Central memory CD8-positive, alpha-beta T cell (primary cell): Measurements from ENCODE around the gene PIAS4.

Experiments
- ATAC-seq: fragments of 150-1000 bp; cut with Tn5 transposase; replicated peaks from 2 replicates; pipeline ENCODE4 v1.10.0; 2022; ENCODE audit warnings: mild to moderate bottlenecking, moderate FRiP score, moderate number of reproducible peaks; ENCODE audit not compliant: poor library complexity, severe bottlenecking; ENCODE audit errors: extremely low read depth
- DNase-seq, 2 donors: peaks; one replicate each; pipeline ENCODE4 v3.0.0; 2021; ENCODE audit warnings: low spot score in 2 of 2
- H3K27ac Mint-ChIP-seq: one replicate; pipeline ENCODE4 v1.8.0; 2022; ENCODE audit warnings: low read depth, mild to moderate bottlenecking, moderate library complexity, mixed read lengths
- H3K27me3 Mint-ChIP-seq: one replicate; pipeline ENCODE4 v1.8.0; 2022; ENCODE audit warnings: mixed read lengths
- H3K36me3 Mint-ChIP-seq: one replicate; pipeline ENCODE4 v1.8.0; 2022; ENCODE audit warnings: mild to moderate bottlenecking, moderate library complexity, mixed read lengths; ENCODE audit not compliant: insufficient read depth
- H3K4me1 Mint-ChIP-seq: one replicate; pipeline ENCODE4 v1.8.0; 2022; ENCODE audit warnings: mixed read lengths
- H3K4me3 Mint-ChIP-seq: one replicate; pipeline ENCODE4 v1.8.0; 2022; ENCODE audit warnings: mild to moderate bottlenecking, moderate library complexity, mixed read lengths
- H3K9me3 Mint-ChIP-seq: one replicate; pipeline ENCODE4 v1.8.0; 2022; ENCODE audit warnings: mixed read lengths

PIAS4 gene

DNA sequence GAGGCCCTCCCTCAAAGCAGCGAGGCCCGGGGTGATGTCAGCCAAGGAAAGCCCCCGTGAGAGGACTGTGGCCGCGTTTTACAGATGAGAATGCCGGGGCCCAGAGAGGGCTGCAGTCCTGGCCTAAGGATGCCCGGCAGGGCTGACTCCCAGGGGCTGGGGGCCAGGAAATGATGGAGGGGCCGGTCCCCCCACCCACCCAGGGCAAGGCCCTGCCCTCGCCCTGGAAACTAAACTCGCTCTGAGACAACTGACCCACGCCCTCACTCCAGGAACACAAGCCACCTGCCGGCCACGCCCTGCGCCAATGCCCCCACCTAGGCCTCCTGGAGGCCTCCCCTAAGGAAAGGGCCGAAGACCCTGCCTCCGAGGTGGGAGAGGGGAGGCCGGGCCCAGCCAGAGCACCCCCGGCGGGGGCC is 51.9 kb downstream of the PIAS4 start:
- DNase-seq (no peak), ATAC-seq (no peak)
- Mint-ChIP-seq H3K27ac (peak overlapping the region; percentile 91), H3K4me1 (peaks cover 36% of the 10 kb centered on the region), H3K36me3 (peaks cover 59% of the 10 kb centered on the region), H3K27me3 (no peaks in the 10 kb centered on the region), H3K9me3 (no peaks in the 10 kb centered on the region), H3K4me3 (peak overlapping the region; percentile 86)

DNA sequence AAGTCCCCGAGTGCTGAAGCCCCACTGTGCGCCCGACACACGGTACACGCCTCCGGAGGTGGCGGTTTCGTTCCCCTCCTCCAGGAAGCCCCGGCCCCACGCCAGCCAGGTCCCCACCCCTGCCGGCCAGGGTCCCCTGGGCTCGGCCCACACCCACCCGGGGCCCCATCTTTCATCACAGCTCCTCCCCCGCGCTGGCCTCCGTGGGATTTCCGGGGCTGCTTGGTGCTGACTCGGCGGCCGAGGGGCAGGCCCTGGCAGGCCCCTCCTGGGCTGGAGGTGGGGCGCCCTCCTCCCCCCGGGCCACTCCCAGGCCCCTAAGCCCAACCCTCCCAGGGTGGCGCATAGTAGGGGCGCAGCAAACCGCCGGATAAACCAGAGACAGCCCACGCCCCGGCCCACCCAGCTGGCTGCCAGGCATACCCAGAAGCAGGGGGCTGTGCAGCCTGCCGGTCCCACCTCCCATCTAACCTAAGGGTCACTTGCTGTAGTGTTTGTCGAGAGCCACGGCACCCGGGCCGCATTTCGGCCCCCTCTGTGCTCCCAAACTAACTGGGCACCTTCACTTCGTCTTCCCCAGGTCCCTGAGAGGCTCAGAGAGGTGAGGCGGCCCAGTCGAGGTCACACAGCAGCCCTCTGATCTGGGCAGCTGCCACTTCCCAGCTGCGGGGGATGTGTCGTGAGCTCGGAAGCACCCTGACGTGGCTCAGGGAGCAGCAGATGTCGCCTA is 52.5 kb downstream of the PIAS4 start:
- Mint-ChIP-seq H3K4me1 (peaks cover 36% of the 10 kb centered on the region), H3K9me3 (no peaks in the 10 kb centered on the region), H3K4me3 (peak overlapping the region; percentile 86), H3K27ac (peak overlapping the region; percentile 91), H3K36me3 (peaks cover 56% of the 10 kb centered on the region), H3K27me3 (no peaks in the 10 kb centered on the region)
- DNase-seq = peak; percentile 61 to 74
- ATAC-seq = peak; percentile 68

DNA sequence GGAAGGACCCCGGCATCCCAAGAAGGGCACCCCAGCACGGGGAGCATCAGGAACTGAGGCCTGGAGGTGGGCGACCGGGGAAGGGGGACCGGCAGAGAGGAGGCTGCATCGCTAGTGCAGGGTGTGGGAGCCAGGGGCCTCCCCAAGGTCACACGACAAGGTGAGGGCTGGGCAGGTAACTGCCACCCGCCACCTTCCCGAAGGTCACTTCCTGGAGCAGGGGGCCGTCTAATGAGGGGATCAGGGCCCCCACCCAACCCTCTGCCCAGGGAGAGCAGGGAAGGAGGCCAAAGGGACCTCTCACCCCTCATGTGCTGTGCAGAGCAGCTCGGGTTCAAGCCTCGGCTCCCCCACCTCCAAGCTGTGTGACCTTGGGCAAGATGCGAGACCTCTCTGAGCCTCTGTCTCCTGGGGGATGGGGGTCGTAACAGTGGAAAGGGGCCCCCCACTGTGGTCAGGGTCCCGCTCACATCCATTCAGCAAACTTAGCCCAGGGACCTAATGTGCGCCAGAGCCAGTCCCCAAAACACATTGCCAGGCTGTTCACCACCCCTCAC is 53.2 kb downstream of the PIAS4 start:
- peaks cover 36% of the 10 kb centered on the region for H3K4me1 Mint-ChIP-seq
- H3K36me3 Mint-ChIP-seq = peaks cover 51% of the 10 kb centered on the region
- no peaks in the 10 kb centered on the region for H3K27me3 Mint-ChIP-seq
- peak overlapping the region; percentile 91 for H3K27ac Mint-ChIP-seq
- H3K9me3 Mint-ChIP-seq = no peaks in the 10 kb centered on the region
- ATAC-seq (no peak), DNase-seq (no peak)
- H3K4me3 Mint-ChIP-seq = peak overlapping the region; percentile 86

DNA sequence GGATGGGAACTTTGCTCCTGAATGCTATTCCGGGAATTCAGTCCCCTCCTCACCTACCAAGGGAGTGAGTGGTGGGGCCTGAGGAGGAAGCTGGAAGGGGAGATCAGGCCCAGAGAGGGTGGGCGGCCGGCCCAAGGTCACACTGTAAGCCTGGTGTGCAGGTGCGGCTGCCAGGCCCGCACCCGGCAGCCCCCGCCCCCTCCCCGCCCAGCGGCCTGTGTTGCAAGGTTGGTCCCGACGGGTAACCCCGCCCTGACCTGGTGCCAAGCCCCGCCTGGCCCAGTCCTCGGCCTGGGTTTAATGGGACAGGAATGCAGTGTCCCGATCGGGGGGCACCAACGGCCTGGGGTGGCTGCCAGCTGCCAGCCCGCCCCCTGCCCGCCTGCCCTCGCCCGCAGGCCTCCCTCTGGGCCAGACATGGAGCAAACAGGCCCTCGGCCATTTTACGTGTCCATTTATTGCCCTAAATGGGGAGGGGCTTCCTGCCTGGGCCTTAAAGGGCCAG is 53.7 kb downstream of the PIAS4 start:
- no peaks in the 10 kb centered on the region for H3K27me3 Mint-ChIP-seq
- peaks cover 31% of the 10 kb centered on the region for H3K4me1 Mint-ChIP-seq
- H3K9me3 Mint-ChIP-seq = no peaks in the 10 kb centered on the region
- H3K4me3 Mint-ChIP-seq = peak overlapping the region; percentile 86
- no peak for ATAC-seq
- H3K36me3 Mint-ChIP-seq = peaks cover 48% of the 10 kb centered on the region
- no peak for DNase-seq
- peak overlapping the region; percentile 91 for H3K27ac Mint-ChIP-seq

DNA sequence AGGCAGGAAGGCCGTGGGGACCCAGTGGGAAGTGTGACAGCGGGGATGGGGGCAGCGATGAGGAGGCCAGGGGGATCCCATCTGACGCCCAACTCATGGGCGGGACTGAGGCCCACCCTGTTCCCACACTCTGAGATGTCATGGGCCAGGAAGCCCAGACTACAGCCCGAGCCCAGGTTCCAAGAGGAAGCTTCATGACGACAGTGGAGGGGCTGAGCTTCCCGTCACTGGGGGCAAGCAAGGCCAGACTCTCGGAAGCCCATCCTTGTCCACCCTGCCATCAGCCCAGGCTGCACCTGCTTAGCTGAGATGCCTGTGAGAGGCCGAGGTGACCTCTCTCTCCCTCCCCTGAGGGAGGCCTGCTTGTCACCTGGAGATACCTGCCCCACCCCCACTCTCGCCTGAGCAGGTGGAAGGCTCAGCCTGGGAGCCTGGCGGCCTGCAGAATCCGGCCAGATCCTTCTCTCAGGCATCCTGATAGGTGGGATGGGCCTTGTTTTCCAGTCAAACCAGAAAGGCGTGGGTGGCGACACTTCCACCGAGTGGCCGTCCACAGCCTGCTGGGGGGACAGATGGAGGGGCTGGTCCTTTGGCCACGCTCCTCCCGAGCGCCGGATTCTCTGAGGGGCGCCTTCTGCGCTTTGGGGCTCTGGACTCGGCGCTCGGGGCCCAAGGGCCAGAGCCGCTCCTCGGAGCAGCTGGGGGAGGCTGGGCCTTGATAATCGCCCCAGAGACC is 54.3 kb downstream of the PIAS4 start:
- ATAC-seq = no peak
- Mint-ChIP-seq H3K4me3 (peak overlapping the region; percentile 83), H3K27me3 (no peaks in the 10 kb centered on the region), H3K27ac (no peak overlapping the region), H3K9me3 (no peaks in the 10 kb centered on the region), H3K4me1 (peaks cover 30% of the 10 kb centered on the region), H3K36me3 (peaks cover 45% of the 10 kb centered on the region)
- no peak for DNase-seq

DNA sequence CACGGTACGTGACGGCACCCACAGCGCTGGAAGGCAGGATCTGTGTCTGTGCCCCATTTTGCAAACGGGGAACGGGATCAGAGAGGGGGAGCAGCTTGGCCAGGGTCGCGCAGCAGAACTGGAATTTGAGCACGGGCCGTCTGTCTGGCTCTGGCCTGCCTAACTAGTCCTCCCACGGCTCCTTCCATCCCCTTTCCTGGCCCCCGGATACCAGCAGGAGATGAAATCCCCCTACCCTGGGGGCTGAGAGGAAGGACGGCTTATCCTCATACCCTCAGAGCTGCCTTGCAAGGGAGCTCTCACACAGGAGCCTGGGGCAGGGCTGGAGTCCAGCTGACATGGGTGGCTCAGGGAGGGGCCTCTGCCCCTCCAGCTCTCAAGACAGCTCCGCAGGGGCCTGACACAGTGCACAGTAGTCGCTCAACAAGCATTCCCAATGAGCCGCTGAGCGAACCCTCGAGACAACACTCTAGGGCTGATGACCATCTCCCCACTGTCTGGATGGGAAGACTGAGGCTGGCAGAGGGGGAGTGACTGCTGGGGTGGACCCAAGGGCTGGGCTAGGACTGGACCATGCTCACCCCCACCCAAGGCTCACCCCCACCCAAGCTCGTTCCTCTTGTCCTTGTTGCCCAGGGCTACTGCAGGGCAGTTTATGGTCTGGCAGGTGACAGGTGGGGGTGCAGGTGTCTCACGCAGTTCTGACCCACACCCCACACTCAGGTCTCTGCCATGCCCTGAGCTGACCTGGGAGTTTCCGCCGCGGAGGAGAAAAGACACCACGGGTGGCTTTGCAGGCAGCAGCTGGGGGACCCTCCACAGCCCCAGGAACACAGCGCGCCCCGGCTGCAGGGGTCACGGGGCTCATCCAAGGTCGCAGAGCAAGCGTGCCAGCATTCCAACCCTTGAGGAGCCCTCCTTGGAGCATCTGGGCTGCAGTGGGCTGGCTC is 55.2 kb downstream of the PIAS4 start:
- Mint-ChIP-seq H3K27ac (no peak overlapping the region), H3K9me3 (no peaks in the 10 kb centered on the region), H3K4me1 (peaks cover 23% of the 10 kb centered on the region), H3K36me3 (peaks cover 37% of the 10 kb centered on the region), H3K27me3 (no peaks in the 10 kb centered on the region), H3K4me3 (peak overlapping the region; percentile 83)
- DNase-seq (no peak), ATAC-seq (no peak)

DNA sequence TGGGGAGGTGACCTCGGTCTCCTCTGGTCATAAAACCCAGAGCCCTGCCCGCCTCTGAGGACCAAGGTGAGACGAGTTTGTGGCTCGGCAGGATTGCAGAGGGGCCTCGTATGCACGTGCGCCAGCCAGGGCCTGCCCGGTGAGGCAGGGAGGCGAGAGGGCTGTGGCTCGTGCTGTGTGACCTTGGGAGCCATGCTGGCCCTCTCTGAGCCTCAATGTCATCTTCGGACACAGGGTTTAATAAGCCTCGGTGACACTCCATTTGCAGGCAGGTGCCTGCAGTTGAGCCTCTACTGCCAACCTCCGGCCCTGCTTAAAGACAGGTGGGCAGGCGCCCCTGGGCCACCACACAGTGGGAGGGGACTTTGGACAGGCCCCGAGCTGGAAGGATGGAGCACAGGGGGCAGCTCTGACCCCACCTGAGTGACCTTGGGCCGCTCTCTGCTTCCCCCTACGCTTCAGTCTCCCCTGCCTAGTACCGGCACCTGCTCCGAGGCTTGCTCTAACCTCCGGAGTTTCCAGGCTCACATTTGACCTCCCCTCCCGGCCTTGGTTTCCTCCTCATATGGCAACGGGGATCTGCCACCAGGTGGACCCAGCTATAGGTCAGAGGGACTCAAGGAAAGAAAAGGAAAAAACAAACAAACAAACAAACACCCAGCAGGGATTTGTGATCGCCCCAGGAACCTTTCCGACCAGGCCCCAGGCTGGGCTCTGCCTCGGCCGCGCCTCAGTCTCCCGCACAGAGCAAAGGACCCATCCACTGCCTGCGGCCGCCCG is 56.0 kb downstream of the PIAS4 start:
- H3K4me3 Mint-ChIP-seq = peak overlapping the region; percentile 83
- ATAC-seq = no peak
- peak overlapping the region; percentile 79 for H3K27ac Mint-ChIP-seq
- no peaks in the 10 kb centered on the region for H3K27me3 Mint-ChIP-seq
- no peaks in the 10 kb centered on the region for H3K9me3 Mint-ChIP-seq
- H3K36me3 Mint-ChIP-seq = peaks cover 35% of the 10 kb centered on the region
- H3K4me1 Mint-ChIP-seq = peaks cover 21% of the 10 kb centered on the region
- DNase-seq = no peak

DNA sequence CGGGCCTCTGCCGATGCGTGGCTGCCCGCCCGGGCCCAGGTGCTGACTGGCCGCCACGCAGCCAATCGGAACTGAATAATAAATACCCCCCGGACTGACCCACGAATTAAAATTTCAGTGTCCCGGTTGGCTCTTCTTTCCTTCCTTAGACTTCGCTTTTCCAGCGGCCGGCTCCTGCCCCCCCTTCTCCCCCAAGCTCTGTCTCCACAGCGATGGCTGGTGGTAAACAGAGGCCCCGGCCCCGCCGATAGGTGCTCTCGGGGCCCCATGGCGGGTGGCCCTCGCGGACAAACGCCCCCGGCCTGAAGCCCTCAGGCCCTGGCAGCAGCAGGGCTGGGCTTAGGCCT is 56.6 kb downstream of the PIAS4 start:
- no peak for DNase-seq
- peak overlapping the region; percentile 83 for H3K4me3 Mint-ChIP-seq
- no peak for ATAC-seq
- H3K27ac Mint-ChIP-seq = peak overlapping the region; percentile 79
- H3K36me3 Mint-ChIP-seq = peaks cover 32% of the 10 kb centered on the region
- no peaks in the 10 kb centered on the region for H3K9me3 Mint-ChIP-seq
- H3K4me1 Mint-ChIP-seq = peaks cover 25% of the 10 kb centered on the region
- H3K27me3 Mint-ChIP-seq = no peaks in the 10 kb centered on the region

DNA sequence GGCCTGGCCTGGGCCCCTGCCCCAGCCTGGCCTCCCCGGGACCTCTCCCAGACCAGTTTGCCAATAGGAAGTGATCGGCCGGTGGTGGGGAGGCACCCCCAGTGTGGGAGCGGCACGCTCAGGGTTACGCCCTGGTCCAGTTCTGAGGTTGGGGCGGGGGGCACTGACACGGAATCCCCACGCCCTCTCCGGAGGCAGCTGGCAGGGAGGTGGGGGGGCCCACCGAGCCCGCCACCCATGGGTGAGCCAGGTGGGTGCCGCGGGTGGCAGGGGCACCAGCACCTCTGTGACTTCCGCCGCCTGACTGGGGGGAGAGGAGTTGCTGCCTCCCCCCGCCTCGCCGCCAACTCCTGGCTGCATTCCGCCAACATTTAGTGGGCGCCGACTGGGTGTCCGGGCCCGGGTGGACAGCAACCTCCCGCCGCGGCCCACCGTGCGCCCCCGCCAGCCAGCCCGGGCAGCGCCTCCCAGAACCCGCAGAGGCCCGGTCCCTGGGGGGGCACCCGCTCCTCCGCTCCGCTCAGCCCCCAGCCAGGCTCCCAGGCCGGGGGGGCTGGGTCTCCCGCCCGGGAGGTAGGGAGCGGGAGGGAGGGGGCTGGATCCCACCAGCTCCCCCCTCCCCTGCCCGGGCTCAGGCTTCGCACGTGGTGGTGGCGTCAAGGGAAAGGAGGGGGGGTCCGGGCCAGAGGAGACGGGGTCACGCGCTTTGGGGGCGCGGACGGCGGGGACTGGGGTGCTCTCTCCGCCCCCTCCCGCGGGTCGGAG is 57.1 kb downstream of the PIAS4 start:
- Mint-ChIP-seq H3K9me3 (no peaks in the 10 kb centered on the region), H3K27me3 (no peaks in the 10 kb centered on the region), H3K27ac (peak overlapping the region; percentile 79), H3K36me3 (peaks cover 28% of the 10 kb centered on the region), H3K4me1 (peaks cover 30% of the 10 kb centered on the region), H3K4me3 (peak overlapping the region; percentile 83)
- ATAC-seq = no peak
- peak in 1 of 2 donors; percentile 42 for DNase-seq

DNA sequence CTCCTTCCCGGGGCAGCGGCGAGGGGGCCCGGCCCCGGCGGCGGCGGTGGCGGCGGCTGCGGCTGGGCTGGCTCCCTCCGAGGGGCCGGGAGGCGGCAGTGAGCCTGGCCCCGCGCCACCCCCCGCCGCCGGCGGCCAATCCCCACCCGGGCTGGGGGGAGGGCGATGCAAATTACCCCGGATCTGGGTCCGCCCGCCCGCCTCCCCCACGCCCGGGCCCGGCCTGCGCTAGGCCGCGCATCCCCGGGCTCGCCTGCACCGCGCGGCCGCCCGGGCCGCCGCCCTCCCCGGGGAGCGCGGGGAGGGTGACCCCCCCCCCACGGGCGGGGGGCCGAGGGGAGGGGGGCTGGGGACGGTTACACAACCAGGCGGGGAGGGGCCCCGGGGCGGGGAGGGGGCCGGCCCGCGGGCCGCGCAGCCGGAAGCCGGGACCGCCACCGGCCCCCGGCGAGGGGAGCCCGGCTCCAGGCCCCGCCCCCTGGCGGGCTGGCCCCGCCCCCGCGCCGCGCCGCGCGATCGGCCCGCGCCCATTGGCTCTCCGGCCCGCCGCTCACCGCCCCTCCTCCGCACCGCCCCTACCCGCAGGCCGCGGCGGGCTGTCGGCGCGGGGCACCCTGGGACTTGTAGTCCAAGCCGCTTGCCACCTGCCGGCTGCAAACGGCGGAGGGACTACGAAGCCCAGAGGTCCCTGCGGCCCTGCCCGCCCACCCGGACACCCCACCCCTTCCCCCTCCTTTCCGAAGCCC is 58.1 kb downstream of the PIAS4 start:
- H3K27ac Mint-ChIP-seq = peak overlapping the region; percentile 64
- H3K9me3 Mint-ChIP-seq = no peaks in the 10 kb centered on the region
- ATAC-seq (peak; percentile 74), DNase-seq (peak; percentile 92 to 97)
- peak overlapping the region; percentile 83 for H3K4me3 Mint-ChIP-seq
- peaks cover 25% of the 10 kb centered on the region for H3K36me3 Mint-ChIP-seq
- H3K4me1 Mint-ChIP-seq = peaks cover 25% of the 10 kb centered on the region
- no peaks in the 10 kb centered on the region for H3K27me3 Mint-ChIP-seq
